Ureter (tissue), 1 donor: ENCODE data around the gene SERP1. TPM values are rescaled to one million over a fixed set of nuclear protein-coding genes. Genes with fewer than 3 reads are reported as not detected.
"Not testable (repeated sequence)": the region's sequence is repeated elsewhere in the genome, so short reads cannot be mapped to it uniquely, and the experiment has no call there.

Source experiments
- DNase-seq: peaks from one replicate; pipeline ENCODE4 v3.0.0-alpha.2; 2020; ENCODE audit warnings: low spot score
- total RNA-seq: library from RNA; stranded (reverse); gene quantifications from one replicate; pipeline ENCODE4 v1.2.4, GENCODE V29; 2023
- donor health status: DM: yes; HTN: yes; CAD: no.

SERP1 gene
- total RNA-seq, 1 donor from 2014 or later, result 100 TPM

GRCh38 chr3:150538324-150539208 lies 7.7 kb downstream of the SERP1 start:
- no peak for DNase-seq

DNA sequence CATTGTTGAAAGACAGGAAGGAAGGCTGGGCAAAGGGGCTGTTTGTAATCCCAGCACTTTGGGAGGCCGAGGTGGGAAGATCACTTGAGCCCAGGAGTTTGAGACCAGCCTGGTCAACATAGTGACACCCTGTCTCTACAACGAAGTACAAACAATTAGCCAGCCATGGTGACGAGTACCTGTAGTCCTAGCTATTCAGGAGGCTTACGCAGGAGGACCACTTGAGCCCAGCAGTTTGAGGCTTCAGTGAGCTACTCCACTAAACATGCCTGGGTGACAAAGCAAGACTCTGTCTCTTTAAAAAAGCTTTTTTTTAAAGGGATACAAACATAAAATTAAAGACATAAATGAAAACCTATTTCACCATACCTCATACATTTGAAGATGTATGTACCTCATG lies 11.1 kb downstream of the SERP1 start:
- no peak for DNase-seq

DNA sequence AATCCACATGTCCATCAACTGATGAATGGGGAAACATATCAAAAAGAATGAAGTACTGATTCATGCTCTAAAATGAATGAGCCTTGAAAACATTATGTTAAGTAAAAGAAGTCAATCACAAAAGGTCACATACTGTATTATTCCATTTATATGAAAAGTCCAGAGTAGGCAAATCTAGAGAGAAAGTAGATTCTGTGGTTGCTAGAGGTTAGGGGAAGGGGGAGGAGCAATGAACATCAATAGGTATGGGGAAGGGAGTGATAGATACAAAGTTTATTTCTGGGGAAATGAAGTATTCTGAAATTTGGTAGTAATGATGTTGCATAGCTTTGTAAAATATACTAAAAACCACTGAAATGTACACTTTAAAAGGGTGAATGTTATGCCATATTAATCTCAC lies 14.5 kb downstream of the SERP1 start:
- DNase-seq, result no peak

GRCh38 chr3:150528354-150528797 lies 17.9 kb downstream of the SERP1 start:
- no peak for DNase-seq

GRCh38 chr3:150527464-150528255 lies 18.6 kb downstream of the SERP1 start:
- no peak for DNase-seq

DNA sequence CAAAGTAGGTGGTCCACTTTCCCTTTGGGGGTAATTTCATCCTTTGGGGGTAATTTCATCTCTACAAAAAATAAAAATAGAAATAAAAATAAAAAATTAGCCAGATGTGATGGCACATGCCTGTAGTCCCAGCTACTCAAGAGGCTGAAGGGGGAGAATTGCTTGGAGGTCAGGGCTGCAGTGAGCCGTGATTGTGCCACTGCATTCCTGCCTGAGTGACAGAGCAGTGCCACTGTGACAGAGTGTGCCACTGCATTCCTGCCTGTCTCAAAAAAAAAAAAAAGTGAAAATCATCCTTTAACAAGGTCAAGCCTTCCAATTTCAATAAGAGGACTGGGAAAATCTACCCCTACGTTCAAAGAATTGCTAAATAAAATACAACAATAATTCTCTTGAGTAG lies 22.8 kb downstream of the SERP1 start:
- no peak for DNase-seq

- no peak for DNase-seq
These were observed 24.8 kb downstream of the SERP1 start for GRCh38 chr3:150521463-150521862.

DNA sequence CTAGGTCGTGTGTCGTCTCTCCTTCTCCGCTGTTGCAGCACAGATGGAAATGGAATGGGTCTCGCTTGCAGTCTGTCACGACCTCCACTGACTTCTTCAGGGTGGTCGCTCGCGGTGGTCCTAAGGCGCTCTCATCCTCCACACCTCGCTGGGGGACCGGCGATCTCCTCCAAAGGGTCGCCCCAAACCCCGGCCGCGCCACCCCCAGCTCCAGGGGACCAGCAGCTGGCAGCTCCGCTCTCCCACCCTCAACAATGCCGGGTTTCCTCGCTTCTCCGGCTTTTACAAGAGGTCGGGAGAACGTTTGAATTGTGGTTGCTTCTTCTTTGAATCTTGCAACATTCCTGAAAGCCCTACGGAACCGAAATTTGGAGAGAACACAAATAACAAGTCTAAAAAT lies 25.9 kb downstream of the SERP1 start:
- DNase-seq, result no peak

DNA sequence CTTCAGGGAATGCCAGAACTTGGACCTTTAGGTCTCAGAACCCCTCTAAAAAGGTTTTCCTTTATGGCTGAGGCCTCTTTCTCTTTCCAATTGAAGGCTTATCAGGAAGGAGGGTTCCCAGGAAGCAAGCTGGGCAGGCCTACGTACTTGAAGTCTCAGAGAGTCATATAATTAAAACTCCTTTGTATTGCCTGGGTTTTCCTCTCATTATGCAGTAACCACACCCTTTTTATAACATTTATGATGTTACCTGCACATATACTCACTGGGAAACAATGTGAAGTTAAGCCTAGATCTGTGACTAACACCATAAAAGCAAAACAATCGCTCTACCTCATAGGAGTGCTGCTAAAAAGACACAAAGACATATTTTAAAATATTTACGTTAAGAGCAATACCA lies 27.3 kb downstream of the SERP1 start:
- no peak for DNase-seq

DNA sequence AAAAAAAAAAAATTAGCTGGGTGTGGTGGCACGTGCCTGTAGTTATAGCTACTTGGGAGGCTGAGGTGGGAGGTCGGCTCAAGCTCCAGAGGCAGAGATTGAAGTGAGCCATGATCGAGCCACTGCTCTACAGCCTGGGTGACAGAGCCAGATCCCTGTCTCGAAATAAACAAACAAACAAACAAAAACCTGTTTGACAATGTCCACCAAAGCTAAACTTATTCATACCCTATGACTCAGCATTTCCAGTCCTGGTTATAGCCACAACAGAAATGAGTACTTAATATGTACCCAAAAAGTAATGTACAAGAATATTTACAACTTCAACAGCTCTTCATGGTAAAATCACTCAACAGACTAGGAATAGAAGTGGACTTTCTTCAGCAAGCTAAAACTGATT lies 31.1 kb downstream of the SERP1 start:
- no peak for DNase-seq

GRCh38 chr3:150511122-150511821 lies 35.0 kb downstream of the SERP1 start:
- no peak for DNase-seq

DNA sequence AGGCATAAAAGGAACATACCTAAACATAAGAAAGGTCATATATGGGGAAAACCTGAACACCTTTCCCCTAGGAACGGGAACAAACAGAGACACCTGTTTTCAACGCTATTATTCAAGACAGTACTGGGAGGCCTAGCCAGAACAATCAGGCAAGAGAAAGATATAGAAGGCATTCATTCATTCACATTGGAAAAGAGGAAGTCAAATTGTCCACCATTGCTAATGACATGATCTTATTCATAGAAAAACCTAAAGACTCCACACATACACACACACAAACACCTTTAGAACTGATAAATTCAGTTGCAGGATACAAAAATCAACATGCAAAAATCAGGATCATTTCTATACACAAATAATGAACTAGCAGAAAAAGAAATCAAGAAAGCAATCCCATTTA lies 36.5 kb downstream of the SERP1 start:
- DNase-seq, result no peak

DNA sequence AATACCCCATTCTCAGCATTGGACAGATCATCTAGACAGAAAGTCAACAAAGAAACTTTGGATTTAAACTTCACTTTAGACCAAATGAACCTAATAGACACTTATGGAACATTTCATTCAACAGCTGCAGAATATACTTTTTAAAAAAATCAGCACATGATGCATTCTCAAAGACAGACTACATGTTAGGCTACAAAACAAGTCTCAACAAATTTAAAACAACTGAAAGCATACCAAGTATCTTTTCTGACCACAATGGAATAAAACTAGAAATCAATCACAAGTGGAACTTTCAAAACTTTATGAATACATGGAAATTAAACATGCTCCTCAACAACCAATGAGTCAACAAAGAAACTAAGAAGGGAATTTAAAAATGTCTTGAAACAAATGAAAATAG lies 37.9 kb downstream of the SERP1 start:
- no peak for DNase-seq

DNA sequence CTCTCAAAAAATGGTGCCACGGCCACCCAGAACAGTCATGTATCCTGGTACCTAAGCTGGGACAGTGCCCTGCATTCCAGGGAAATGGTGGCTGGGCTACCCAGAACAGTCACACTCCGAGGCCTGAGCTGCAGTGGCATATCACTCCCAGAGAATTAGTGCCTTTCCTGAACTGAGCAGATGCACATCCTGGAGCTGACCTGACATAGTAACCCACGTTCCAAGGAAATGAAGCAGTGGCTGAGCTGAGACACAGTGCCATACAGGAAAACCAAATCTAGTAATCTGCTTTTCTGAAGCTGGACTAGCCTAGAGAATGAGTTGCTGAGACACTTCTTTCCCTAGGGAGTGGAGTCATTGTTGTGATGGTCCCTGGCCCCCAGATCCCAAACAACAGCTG lies 41.8 kb downstream of the SERP1 start:
- no peak for DNase-seq

DNA sequence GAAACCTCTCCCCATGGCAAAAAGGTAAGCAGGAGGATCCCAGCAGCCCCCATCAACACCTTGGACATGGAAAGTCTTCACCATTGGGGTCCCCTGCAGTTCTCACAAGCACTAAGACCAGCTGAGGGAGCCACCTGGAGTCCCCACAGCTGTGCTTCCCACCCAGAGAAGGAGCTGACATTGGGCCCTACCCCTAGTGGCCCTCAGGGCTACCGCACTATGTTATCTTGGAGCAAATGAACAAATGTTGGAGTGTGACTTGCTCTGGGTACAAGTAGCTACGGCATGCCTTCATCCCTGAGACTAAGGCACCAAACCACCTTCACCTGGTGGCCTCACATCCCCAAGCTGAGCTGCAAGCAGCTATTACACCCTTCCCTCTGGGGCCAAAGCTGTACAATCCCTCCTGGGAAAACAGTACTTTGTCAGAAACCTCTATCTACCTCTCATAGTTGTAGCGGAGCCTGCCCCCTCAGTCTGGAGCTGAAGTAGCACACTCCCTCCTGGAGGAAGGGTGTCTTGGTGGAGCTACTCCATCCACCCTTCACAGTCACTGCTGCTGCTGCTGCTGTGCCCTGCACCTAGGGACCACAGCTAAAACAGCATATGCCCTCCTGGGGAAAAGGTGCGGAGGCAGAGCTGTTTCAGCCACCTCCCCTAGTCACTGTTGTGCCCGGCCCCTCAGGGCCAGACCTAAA lies 42.7 kb downstream of the SERP1 start:
- DNase-seq, result no peak

DNA sequence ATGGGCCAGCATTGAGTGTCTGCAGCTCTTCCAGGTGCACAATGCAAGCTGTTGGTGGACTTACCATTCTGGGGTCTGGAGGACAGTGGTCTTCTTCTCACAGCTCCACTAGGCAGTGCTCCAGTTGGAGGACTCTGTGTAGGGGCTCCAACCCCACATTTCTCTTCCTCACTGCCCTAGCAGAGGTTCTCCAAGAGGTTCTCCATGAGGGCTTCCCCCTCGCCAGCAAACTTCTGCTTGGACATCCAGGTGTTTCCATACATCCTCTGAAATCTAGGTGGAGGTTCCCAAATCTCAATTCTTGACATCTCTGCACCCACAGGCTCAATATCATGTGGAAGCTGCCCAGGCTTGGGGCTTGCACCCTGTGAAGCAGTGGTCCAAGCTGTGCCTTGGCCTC lies 45.3 kb downstream of the SERP1 start:
- not testable (repeated sequence) for DNase-seq

DNA sequence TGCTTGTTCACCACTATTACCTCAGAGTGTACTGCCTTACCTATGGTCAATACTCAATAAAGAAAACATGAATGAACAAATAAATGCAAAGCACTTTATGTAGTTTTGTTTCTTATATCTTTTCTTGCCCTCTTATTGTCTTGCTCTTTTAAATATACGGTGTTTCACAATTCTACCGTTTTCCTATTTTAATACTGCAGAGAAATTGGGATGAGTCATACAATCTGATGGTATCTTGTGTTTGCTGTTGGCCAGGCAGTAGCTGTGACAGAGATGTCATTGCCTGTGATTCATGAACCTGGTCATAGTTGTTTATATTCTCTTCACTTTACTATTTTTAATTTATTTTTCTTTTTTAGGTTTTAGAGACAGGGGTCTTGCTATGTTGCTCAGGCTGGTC lies 48.3 kb downstream of the SERP1 start:
- no peak for DNase-seq

DNA sequence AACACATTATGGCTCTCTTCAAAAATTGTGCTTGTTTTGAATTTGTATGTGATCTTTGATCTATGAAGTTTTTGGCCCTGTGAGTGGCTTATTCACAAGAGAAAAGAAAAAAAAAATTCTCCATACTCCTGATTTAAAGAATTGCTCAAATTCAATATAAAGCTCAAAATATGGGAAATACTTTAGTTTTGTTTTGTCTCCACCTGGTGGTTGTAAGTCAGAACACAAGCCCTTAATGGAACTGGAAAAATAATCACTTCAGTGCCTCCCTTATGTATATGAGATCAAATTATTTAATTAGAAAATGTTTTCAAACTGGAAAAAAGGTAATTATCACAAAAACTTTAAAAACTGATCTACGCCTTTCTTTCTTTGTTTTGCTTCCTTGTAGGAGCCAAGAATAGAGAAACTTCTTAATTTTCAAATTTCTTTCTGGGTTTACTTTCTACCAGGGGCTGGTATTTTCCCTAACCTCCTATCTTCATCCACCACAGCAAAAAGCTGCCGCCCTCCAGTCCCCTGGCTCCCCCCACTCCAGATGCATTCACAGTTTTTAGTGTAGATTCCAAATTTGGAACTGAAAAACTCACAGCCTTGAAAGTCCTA lies 50.6 kb downstream of the SERP1 start:
- no peak for DNase-seq

DNA sequence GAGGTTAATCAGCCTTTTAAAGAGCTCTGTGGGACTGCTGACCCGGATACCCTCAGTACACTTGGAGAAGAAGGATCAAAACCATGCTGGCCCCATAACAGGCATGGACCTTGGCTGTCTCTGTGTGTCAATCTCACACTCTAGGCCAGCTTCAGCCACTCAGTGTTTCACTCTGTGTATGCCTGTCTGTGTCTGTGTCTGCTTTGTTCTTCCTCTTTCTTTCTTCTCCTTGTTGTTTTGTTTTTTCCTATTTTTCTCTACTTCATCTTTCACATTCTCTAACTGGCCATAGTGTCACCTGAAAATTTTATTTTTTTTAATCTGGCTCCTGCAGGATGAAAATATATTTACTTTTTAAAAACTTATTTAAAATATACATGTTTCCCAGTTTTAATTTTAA lies 51.1 kb downstream of the SERP1 start:
- no peak for DNase-seq

DNA sequence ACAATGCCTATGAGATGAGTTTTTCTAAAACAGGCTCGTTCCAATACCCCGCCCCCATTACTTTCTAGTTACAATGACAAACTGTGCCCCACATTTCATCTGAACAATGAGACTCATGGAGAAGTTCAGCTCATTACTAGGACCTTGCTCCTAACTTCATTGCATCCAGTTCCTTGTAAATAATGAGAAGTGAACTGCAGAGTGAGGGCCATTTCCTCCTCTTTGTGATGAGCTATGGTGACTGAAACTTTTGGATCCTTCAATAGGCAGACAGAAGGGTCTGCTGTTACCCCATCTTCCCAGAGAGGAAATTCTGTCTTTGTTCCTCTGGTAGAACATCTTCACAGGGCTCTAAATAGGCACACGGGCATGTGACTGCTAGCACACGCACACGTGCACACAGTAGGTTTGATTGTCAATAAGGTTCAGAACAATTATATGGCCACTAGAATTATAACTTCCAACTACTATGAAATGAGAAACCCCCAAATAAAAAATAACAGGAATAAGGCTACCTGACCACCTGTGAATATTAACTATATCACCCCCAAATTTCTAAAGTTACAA lies 51.8 kb downstream of the SERP1 start:
- no peak for DNase-seq
